Upper lobe of left lung (tissue), 4 donors: ENCODE results near the gene ZNF865.

Experiments used
- CTCF ChIP-seq, 6 experiments: fragments of 450-650 bp in 4 of 6; fragments of 200-600 bp in 2 of 6; sonication (generic) in 2 of 6; IDR thresholded peaks; one replicate each; pipeline ENCODE4 v1.5.1; 2016 to 2019; ENCODE audit warnings: antibody characterized with exemption in 6 of 6
- POLR2AphosphoS5 ChIP-seq, 2 donors: sonication (generic); formaldehyde crosslinking; IDR thresholded peaks; one replicate each; pipeline ENCODE4 v1.5.1; 2017; ENCODE audit warnings: antibody characterized with exemption in 2 of 2

- TF ChIP-seq CTCF (IDR thresholded peaks at IDR 0.05) (peak in 2 of 6 experiments; percentile 10 to 13), POLR2AphosphoS5 (IDR thresholded peaks at IDR 0.05) (peak in 1 of 2 donors; percentile 16)
These were observed 13.8 kb downstream of the ZNF865 start for GRCh38 chr19:55619286-55619685.
